ENCODE results near the gene SLC25A51.

- no peak for TF ChIP-seq CTCF (optimal IDR thresholded peaks at IDR 0.05 in 1 of 3, IDR thresholded peaks at IDR 0.05 in 1 of 3, conservative IDR thresholded peaks at IDR 0.05 in 1 of 3; ENCODE audit: extremely low read depth in 1 of 3, insufficient read depth in 2 of 3, low read length in 3 of 3)
- TF ChIP-seq EZH2 (IDR thresholded peaks at IDR 0.05; ENCODE audit: low read length): no peak
Measured at GRCh38 chr9:37906312-37907239, 2.6 kb upstream of the SLC25A51 start.

Measured in keratinocyte (primary cell).